ENCODE data around the gene TMEM163.

GRCh38 chr2:134667081-134667480 lies 51.7 kb downstream of the TMEM163 start:
- TF ChIP-seq CTCF (IDR thresholded peaks at IDR 0.05; ENCODE audit: insufficient read depth, low read depth, low read length): no peak
- TF ChIP-seq EZH2 (IDR thresholded peaks at IDR 0.05; ENCODE audit: insufficient read depth, low read length): no peak

Measured in astrocyte (in vitro differentiated cells and primary cell).